K562 treated with DMSO at 1 percent for 48 hours (cell line): Measurements from ENCODE around the gene LINC00305. TPM values are rescaled to one million over a fixed set of nuclear protein-coding genes. Genes with fewer than 3 reads are reported as not detected.

Experiments used
- total RNA-seq: library from RNA; unstranded; fragments of 300-600 nt; gene quantifications from 2 replicates; pipeline ENCODE4 v1.2.3, GENCODE V29; 2022; ENCODE audit warnings: low replicate concordance; ENCODE audit errors: extremely low read depth

The LINC00305 gene
- not detected in 2 replicates for total RNA-seq

GRCh38 chr18:64148988-64149387, at the start of gene LINC00305:
LINC00305 (minus strand) TSS chr18:64149088.

Other genes starting within 250 kb of the LINC00305 start
- gene SERPINB10, start 241.1 kb downstream of the LINC00305 start, total RNA-seq, result not detected in 2 replicates
- gene HMSD, start 199.8 kb downstream of the LINC00305 start, total RNA-seq, result not detected in 2 replicates
- not detected in 2 replicates for gene SERPINB8, start 179.0 kb downstream of the LINC00305 start, total RNA-seq